Astrocyte (in vitro differentiated cells and primary cell): Measurements from ENCODE around the gene SMO. TPM values are rescaled to one million over a fixed set of nuclear protein-coding genes. Genes with fewer than 3 reads are reported as not detected.
A peak's percentile ranks its signal among the peaks of the same experiment; 100 is the strongest.

Experiments used
- DNase-seq: peaks from one replicate; pipeline ENCODE4 v3.0.0-alpha.2; 2010; ENCODE audit warnings: low read depth
- FAIRE-seq: peaks from 2 replicates; lab custom pipeline; 2011; peaks lifted over from hg19 to GRCh38; lab: Jason Lieb, UNC
- H2AFZ ChIP-seq: 2 replicates; pipeline ENCODE4 v1.6.0; 2012; ENCODE audit warnings: low read depth, low read length, inconsistent platforms
- H3K27ac ChIP-seq: 2 replicates; pipeline ENCODE4 v1.5.1; 2011; ENCODE audit warnings: low read depth, low read length, inconsistent platforms
- H3K27me3 ChIP-seq: 2 replicates; pipeline ENCODE4 v1.6.0; 2011; ENCODE audit warnings: low read length, inconsistent platforms; ENCODE audit not compliant: insufficient read depth
- H3K36me3 ChIP-seq: 2 replicates; pipeline ENCODE4 v1.5.1; 2011; ENCODE audit warnings: low read length, inconsistent platforms; ENCODE audit not compliant: insufficient read depth
- H3K4me1 ChIP-seq: 2 replicates; pipeline ENCODE4 v1.5.1; 2011; ENCODE audit warnings: low read length, inconsistent platforms; ENCODE audit not compliant: insufficient read depth
- H3K4me2 ChIP-seq: 2 replicates; pipeline ENCODE4 v1.6.0; 2012; ENCODE audit warnings: low read length, inconsistent platforms
- H3K4me3 ChIP-seq: 2 replicates; pipeline ENCODE4 v1.5.1; 2011; ENCODE audit warnings: low read depth, mild to moderate bottlenecking, low read length, inconsistent platforms; ENCODE audit not compliant: insufficient read depth
- H3K79me2 ChIP-seq: 2 replicates; pipeline ENCODE4 v1.6.0; 2012; ENCODE audit warnings: mild to moderate bottlenecking, low read length, inconsistent platforms; ENCODE audit not compliant: insufficient read depth
- H3K9ac ChIP-seq: 2 replicates; pipeline ENCODE4 v1.6.0; 2012; ENCODE audit warnings: mild to moderate bottlenecking, low read length, inconsistent platforms
- H3K9me3 ChIP-seq: 2 replicates; pipeline ENCODE4 v1.5.1; 2012; ENCODE audit warnings: low read depth, mild to moderate bottlenecking, low read length, inconsistent platforms; ENCODE audit not compliant: insufficient read depth
- H4K20me1 ChIP-seq: 2 replicates; pipeline ENCODE4 v1.6.0; 2012; ENCODE audit warnings: low read length, inconsistent platforms; ENCODE audit not compliant: insufficient read depth
- H3K27ac Mint-ChIP-seq: one replicate; pipeline ENCODE4 v1.8.0; 2021; ENCODE audit warnings: mild to moderate bottlenecking, mixed read lengths; ENCODE audit not compliant: unreplicated experiment
- H3K27me3 Mint-ChIP-seq: one replicate; pipeline ENCODE4 v1.8.0; 2021; ENCODE audit warnings: low read depth, mixed read lengths; ENCODE audit not compliant: unreplicated experiment
- H3K36me3 Mint-ChIP-seq: one replicate; pipeline ENCODE4 v1.8.0; 2021; ENCODE audit warnings: low read depth, mixed read lengths; ENCODE audit not compliant: unreplicated experiment
- H3K4me1 Mint-ChIP-seq: one replicate; pipeline ENCODE4 v1.8.0; 2021; ENCODE audit warnings: low read depth, mixed read lengths; ENCODE audit not compliant: unreplicated experiment
- H3K4me3 Mint-ChIP-seq: one replicate; pipeline ENCODE4 v1.8.0; 2021; ENCODE audit warnings: mild to moderate bottlenecking, moderate library complexity, mixed read lengths; ENCODE audit not compliant: unreplicated experiment
- H3K9me3 Mint-ChIP-seq: one replicate; pipeline ENCODE4 v1.8.0; 2021; ENCODE audit warnings: mild to moderate bottlenecking, mixed read lengths; ENCODE audit not compliant: unreplicated experiment
- EZH2 ChIP-seq: IDR thresholded peaks from 2 replicates; pipeline ENCODE4 v1.6.1; 2012; ENCODE audit warnings: mild to moderate bottlenecking, low read length, inconsistent platforms; ENCODE audit not compliant: insufficient read depth
- total RNA-seq: library from RNA; stranded (reverse); gene quantifications from 2 replicates; pipeline ENCODE4 v1.2.1, GENCODE V29; 2021
- TF ChIP-seq, protein P1 (sequence below): IDR thresholded peaks from 2 replicates; pipeline ENCODE4 v1.5.1; 2011; ENCODE audit warnings: low read depth, mild to moderate bottlenecking, inconsistent platforms, low read length, moderate library complexity; ENCODE audit not compliant: insufficient read depth

Gene SMO
- total RNA-seq, 1 donor from 2014 or later = 20.0 TPM

DNA sequence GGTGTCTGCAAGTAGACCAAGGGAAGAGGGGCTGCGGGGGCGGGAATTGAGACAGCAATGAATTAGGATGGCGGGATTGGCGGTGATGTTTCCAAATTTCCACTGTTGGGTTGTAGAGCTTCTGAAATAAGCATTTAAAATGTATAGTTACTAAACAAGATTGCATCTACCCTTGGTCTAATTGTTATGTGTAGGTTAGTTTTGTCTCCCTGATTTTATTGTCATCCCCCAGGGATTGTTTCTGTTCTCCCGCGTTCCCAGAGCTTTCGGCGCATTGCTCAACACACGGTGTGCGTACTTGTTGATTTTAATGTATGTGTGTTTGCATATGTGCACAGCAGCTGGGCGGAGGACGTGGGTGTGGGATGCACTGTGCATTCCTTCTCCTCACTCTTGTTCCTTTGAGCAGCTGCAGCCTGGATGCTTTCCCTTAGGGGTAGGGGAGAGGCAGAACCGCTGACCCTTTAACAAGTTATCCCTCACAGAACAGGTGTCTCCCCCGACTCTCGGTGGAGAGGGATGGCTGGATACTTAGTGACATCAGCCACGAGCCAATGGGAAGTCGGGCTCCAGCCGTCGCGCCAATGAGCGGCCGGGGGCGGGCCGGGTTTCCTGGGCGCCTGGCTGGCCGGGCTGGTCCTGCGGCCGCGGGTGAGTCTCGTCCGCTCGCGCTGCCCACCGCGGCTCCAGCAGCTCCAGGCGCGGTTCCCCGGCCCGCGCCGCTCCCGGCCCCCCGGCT, 44.2 kb upstream of the SMO start, which contains the start of gene TSPAN33:
Gene TSPAN33, plus strand, starts transcription at position 613 of the 739 bp plus-strand sequence. CDS start 274 bp downstream, outside the sequence.
- Mint-ChIP-seq H3K27ac (no peak within 1 kb of the TSS), H3K27me3 (peaks cover 41% of the 10 kb centered on the region), H3K4me3 (peak within 1 kb of the TSS; percentile 83), H3K9me3 (peaks cover 2% of the 10 kb centered on the region), H3K36me3 (no peaks in the 10 kb centered on the region), H3K4me1 (no peaks in the 10 kb centered on the region)
- peaks cover 3% of the 10 kb centered on the region for H3K4me1 ChIP-seq
- peak within 1 kb of the TSS; percentile 88 for H3K4me2 ChIP-seq
- no peaks in the 10 kb centered on the region for H3K9me3 ChIP-seq
- H3K79me2 ChIP-seq = no peaks in the 10 kb centered on the region
- no peaks in the 10 kb centered on the region for H4K20me1 ChIP-seq
- no peaks in the 10 kb centered on the region for H3K36me3 ChIP-seq
- peak; percentile 47 for DNase-seq
- H3K9ac ChIP-seq = peak within 1 kb of the TSS; percentile 41
- H3K27me3 ChIP-seq = peaks cover 39% of the 10 kb centered on the region
- no peak for TF ChIP-seq EZH2
- TF ChIP-seq, protein P1, sequence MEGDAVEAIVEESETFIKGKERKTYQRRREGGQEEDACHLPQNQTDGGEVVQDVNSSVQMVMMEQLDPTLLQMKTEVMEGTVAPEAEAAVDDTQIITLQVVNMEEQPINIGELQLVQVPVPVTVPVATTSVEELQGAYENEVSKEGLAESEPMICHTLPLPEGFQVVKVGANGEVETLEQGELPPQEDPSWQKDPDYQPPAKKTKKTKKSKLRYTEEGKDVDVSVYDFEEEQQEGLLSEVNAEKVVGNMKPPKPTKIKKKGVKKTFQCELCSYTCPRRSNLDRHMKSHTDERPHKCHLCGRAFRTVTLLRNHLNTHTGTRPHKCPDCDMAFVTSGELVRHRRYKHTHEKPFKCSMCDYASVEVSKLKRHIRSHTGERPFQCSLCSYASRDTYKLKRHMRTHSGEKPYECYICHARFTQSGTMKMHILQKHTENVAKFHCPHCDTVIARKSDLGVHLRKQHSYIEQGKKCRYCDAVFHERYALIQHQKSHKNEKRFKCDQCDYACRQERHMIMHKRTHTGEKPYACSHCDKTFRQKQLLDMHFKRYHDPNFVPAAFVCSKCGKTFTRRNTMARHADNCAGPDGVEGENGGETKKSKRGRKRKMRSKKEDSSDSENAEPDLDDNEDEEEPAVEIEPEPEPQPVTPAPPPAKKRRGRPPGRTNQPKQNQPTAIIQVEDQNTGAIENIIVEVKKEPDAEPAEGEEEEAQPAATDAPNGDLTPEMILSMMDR = no peak
- H3K4me3 ChIP-seq = peak within 1 kb of the TSS; percentile 57
- peak within 1 kb of the TSS; percentile 47 for H2AFZ ChIP-seq
- FAIRE-seq = no peak
- H3K27ac ChIP-seq = no peak within 1 kb of the TSS

DNA sequence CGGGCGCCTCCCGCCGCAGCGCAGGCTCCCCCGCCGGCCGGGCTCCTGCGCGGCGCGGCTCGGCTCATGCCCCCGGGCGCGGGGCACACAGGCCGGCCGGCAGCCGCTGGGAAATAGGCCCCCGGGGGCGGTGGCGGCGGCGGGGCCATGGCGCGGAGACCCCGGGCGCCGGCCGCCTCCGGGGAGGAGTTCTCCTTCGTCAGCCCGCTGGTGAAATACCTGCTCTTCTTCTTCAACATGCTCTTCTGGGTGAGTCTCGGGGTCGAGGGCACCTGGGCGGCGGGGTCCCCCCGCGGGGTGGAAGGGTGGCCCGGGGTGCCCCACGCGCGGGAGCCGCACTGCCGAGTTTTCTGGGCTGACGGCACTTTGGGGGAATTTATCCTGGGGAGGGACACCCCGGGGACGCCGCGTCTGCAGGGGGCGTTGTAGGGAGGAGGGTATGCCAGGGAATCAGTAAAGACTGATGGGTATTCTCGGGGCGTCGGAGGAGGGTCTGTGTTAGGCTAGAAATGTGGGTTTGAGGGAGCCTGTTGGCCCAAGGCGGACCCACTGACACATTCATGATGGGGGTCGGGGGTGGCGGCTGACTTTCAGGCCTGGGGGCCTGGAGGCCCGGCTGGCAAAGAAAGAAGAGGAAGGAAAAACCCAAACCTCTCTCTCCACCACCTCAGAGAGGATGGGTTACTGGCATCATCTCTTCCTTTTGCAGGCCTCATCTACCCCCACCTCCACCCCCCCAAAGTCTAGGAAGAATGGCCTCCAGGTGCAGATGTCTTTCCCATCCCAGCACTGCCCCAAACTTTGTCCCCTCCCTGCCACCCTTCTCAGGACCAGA, 43.4 kb upstream of the SMO start:
- Histone ChIP-seq H3K4me3 (peak overlapping the region; percentile 57), H3K4me1 (peaks cover 3% of the 10 kb centered on the region), H2AFZ (peak overlapping the region; percentile 47), H4K20me1 (no peaks in the 10 kb centered on the region), H3K9me3 (no peaks in the 10 kb centered on the region), H3K27ac (no peak overlapping the region), H3K36me3 (no peaks in the 10 kb centered on the region), H3K79me2 (no peaks in the 10 kb centered on the region), H3K4me2 (peak overlapping the region; percentile 88), H3K27me3 (peaks cover 45% of the 10 kb centered on the region), H3K9ac (peak overlapping the region; percentile 41)
- Mint-ChIP-seq H3K36me3 (no peaks in the 10 kb centered on the region), H3K4me3 (peak overlapping the region; percentile 83), H3K4me1 (no peaks in the 10 kb centered on the region), H3K27ac (no peak overlapping the region), H3K27me3 (peaks cover 44% of the 10 kb centered on the region), H3K9me3 (peaks cover 2% of the 10 kb centered on the region)
- FAIRE-seq (no peak), DNase-seq (no peak)
- TF ChIP-seq, protein P1 = no peak
- peak; percentile 31 for TF ChIP-seq EZH2
